WTC11 (cell line): ENCODE data around the gene BTNL9. TPM values are rescaled to one million over a fixed set of nuclear protein-coding genes. Genes with fewer than 3 reads are reported as not detected.

Experiments
- ATAC-seq: fragments of 200-7000 bp; cut with Tn5 transposase; 2 replicates; pipeline ENCODE4 v1.10.0; 2021; ENCODE audit warnings: mild to moderate bottlenecking, moderate library complexity
- CTCF ChIA-PET: fragments of 300-600 bp; sonication (Branson Sonifier 250); formaldehyde crosslinking; loops from one replicate; lab custom pipeline; 2021; ENCODE audit warnings: antibody characterized with exemption; lab: Charles Lee
- POLR2A ChIA-PET: fragments of 350-600 bp; sonication (Branson Sonifier 250); formaldehyde crosslinking; loops from one replicate; lab custom pipeline; 2021; ENCODE audit warnings: antibody characterized with exemption; lab: Charles Lee
- DNase-seq: peaks from one replicate; pipeline ENCODE4 v3.0.0; 2021; ENCODE audit warnings: low spot score
- H3K27ac Mint-ChIP-seq: 2 replicates; pipeline ENCODE4 v1.8.0; 2021; ENCODE audit warnings: mixed read lengths
- H3K27me3 Mint-ChIP-seq: 2 replicates; pipeline ENCODE4 v1.8.0; 2021; ENCODE audit warnings: low read depth, mild to moderate bottlenecking, moderate library complexity, mixed read lengths
- H3K36me3 Mint-ChIP-seq: 2 replicates; pipeline ENCODE4 v1.8.0; 2021; ENCODE audit warnings: mixed read lengths
- H3K4me1 Mint-ChIP-seq: 2 replicates; pipeline ENCODE4 v1.8.0; 2022; ENCODE audit warnings: mixed read lengths
- H3K4me3 Mint-ChIP-seq: 2 replicates; pipeline ENCODE4 v1.8.0; 2021; ENCODE audit warnings: mild to moderate bottlenecking, moderate library complexity, mixed read lengths
- H3K9me3 Mint-ChIP-seq: 2 replicates; pipeline ENCODE4 v1.8.0; 2021; ENCODE audit warnings: mixed read lengths
- GRHL2 ChIP-seq: fragments of 250-450 bp; sonication (Bioruptor Pico); IDR thresholded peaks from 2 replicates; pipeline ENCODE4 v1.8.0; 2022; ENCODE audit warnings: mild to moderate bottlenecking, moderate library complexity; ENCODE audit not compliant: insufficient replicate concordance, severe bottlenecking
- NFYB ChIP-seq: sonication (generic); formaldehyde crosslinking; conservative IDR thresholded peaks from 2 replicates; pipeline ENCODE4 v1.8.0; 2022; ENCODE audit warnings: low read depth, missing genetic modification reagents
- NR2C2 ChIP-seq: sonication (generic); formaldehyde crosslinking; IDR thresholded peaks from 2 replicates; pipeline ENCODE4 v1.8.0; 2022; ENCODE audit warnings: mild to moderate bottlenecking, missing genetic modification reagents
- ZNF138 ChIP-seq: sonication (generic); formaldehyde crosslinking; conservative IDR thresholded peaks from 2 replicates; pipeline ENCODE4 v1.8.1; 2022; ENCODE audit warnings: mild to moderate bottlenecking, moderate library complexity, missing genetic modification reagents
- ZNF512 ChIP-seq: sonication (generic); formaldehyde crosslinking; IDR thresholded peaks from 2 replicates; pipeline ENCODE4 v1.8.1; 2022; ENCODE audit warnings: missing genetic modification reagents, borderline replicate concordance
- total RNA-seq: library from RNA; stranded (reverse); gene quantifications from 3 replicates; pipeline ENCODE4 v1.2.3, GENCODE V29; 2021
- TF ChIP-seq, protein P1 (sequence below): sonication (generic); formaldehyde crosslinking; conservative IDR thresholded peaks from 2 replicates; pipeline ENCODE4 v1.8.1; 2023; ENCODE audit warnings: mild to moderate bottlenecking, low read depth, missing genetic modification reagents, moderate library complexity
- TF ChIP-seq, protein P2 (sequence below): fragments of 250-450 bp; sonication (Bioruptor Pico); IDR thresholded peaks from 2 replicates; pipeline ENCODE4 v1.8.0; 2021; ENCODE audit warnings: mild to moderate bottlenecking
- TF ChIP-seq, protein P3 (sequence below): sonication (generic); formaldehyde crosslinking; IDR thresholded peaks from 2 replicates; pipeline ENCODE4 v1.8.1; 2023; ENCODE audit warnings: mild to moderate bottlenecking, missing genetic modification reagents
- TF ChIP-seq, protein P4 (sequence below): sonication (generic); formaldehyde crosslinking; IDR thresholded peaks from 2 replicates; pipeline ENCODE4 v1.8.0; 2023; ENCODE audit warnings: mild to moderate bottlenecking, missing genetic modification reagents
- TF ChIP-seq, protein P5 (sequence below): sonication (generic); formaldehyde crosslinking; conservative IDR thresholded peaks from 2 replicates; pipeline ENCODE4 v1.8.1; 2022; ENCODE audit warnings: mild to moderate bottlenecking, missing genetic modification reagents

The BTNL9 gene
- total RNA-seq, 1 experiment from 2014 or later: 3.4 TPM

GRCh38 chr5:181028032-181028819, 11.8 kb upstream of the BTNL9 start (continued):
- TF ChIP-seq, protein P1, sequence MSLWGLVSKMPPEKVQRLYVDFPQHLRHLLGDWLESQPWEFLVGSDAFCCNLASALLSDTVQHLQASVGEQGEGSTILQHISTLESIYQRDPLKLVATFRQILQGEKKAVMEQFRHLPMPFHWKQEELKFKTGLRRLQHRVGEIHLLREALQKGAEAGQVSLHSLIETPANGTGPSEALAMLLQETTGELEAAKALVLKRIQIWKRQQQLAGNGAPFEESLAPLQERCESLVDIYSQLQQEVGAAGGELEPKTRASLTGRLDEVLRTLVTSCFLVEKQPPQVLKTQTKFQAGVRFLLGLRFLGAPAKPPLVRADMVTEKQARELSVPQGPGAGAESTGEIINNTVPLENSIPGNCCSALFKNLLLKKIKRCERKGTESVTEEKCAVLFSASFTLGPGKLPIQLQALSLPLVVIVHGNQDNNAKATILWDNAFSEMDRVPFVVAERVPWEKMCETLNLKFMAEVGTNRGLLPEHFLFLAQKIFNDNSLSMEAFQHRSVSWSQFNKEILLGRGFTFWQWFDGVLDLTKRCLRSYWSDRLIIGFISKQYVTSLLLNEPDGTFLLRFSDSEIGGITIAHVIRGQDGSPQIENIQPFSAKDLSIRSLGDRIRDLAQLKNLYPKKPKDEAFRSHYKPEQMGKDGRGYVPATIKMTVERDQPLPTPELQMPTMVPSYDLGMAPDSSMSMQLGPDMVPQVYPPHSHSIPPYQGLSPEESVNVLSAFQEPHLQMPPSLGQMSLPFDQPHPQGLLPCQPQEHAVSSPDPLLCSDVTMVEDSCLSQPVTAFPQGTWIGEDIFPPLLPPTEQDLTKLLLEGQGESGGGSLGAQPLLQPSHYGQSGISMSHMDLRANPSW (CRISPR knock-in tag): no peak
- TF ChIP-seq NFYB (CRISPR knock-in tag) (no peak), GRHL2 (CRISPR knock-in tag) (no peak)
- TF ChIP-seq, protein P2, sequence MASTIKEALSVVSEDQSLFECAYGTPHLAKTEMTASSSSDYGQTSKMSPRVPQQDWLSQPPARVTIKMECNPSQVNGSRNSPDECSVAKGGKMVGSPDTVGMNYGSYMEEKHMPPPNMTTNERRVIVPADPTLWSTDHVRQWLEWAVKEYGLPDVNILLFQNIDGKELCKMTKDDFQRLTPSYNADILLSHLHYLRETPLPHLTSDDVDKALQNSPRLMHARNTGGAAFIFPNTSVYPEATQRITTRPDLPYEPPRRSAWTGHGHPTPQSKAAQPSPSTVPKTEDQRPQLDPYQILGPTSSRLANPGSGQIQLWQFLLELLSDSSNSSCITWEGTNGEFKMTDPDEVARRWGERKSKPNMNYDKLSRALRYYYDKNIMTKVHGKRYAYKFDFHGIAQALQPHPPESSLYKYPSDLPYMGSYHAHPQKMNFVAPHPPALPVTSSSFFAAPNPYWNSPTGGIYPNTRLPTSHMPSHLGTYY (CRISPR knock-in tag): no peak
- TF ChIP-seq, protein P3, sequence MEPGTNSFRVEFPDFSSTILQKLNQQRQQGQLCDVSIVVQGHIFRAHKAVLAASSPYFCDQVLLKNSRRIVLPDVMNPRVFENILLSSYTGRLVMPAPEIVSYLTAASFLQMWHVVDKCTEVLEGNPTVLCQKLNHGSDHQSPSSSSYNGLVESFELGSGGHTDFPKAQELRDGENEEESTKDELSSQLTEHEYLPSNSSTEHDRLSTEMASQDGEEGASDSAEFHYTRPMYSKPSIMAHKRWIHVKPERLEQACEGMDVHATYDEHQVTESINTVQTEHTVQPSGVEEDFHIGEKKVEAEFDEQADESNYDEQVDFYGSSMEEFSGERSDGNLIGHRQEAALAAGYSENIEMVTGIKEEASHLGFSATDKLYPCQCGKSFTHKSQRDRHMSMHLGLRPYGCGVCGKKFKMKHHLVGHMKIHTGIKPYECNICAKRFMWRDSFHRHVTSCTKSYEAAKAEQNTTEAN (CRISPR knock-in tag): no peak

DNA sequence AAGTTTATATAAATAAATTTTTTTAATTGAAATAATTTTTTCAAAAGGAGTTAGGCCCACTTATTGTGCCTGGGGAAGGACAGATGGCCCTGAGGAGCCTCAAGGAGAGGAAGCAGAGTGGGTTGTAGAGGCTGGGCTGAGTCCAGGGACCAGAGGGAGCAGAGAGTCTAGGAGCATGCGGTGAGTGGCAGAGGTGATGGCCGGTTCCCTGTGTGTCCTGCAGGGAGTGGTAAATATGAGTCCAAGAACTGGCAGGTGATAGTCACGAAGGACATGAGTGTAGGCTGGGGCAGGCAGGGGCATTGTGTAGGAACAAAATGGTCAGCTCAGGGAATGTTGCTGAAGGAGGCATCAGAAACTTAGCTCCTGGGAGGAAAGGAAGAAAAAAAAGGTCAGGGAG, 8.3 kb upstream of the BTNL9 start:
- CTCF ChIA-PET: no interaction called here

More for the DNA sequence above, 8.3 kb upstream of the BTNL9 start:
- POLR2A ChIA-PET: no interaction called here
- Mint-ChIP-seq H3K9me3 (peaks cover 20% of the 10 kb centered on the region), H3K27ac (no peak overlapping the region), H3K4me3 (no peak overlapping the region), H3K4me1 (peaks cover 24% of the 10 kb centered on the region), H3K27me3 (peaks cover 7% of the 10 kb centered on the region), H3K36me3 (0 out of 2 replicates have a peak, but pooled peaks cover 2% of the 10 kb centered on the region)
- TF ChIP-seq, protein P4, sequence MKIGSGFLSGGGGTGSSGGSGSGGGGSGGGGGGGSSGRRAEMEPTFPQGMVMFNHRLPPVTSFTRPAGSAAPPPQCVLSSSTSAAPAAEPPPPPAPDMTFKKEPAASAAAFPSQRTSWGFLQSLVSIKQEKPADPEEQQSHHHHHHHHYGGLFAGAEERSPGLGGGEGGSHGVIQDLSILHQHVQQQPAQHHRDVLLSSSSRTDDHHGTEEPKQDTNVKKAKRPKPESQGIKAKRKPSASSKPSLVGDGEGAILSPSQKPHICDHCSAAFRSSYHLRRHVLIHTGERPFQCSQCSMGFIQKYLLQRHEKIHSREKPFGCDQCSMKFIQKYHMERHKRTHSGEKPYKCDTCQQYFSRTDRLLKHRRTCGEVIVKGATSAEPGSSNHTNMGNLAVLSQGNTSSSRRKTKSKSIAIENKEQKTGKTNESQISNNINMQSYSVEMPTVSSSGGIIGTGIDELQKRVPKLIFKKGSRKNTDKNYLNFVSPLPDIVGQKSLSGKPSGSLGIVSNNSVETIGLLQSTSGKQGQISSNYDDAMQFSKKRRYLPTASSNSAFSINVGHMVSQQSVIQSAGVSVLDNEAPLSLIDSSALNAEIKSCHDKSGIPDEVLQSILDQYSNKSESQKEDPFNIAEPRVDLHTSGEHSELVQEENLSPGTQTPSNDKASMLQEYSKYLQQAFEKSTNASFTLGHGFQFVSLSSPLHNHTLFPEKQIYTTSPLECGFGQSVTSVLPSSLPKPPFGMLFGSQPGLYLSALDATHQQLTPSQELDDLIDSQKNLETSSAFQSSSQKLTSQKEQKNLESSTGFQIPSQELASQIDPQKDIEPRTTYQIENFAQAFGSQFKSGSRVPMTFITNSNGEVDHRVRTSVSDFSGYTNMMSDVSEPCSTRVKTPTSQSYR (CRISPR knock-in tag): no peak
- TF ChIP-seq ZNF512 (CRISPR knock-in tag) (no peak), ZNF138 (CRISPR knock-in tag) (no peak), GRHL2 (CRISPR knock-in tag) (no peak), NR2C2 (no peak)
- TF ChIP-seq, protein P5, sequence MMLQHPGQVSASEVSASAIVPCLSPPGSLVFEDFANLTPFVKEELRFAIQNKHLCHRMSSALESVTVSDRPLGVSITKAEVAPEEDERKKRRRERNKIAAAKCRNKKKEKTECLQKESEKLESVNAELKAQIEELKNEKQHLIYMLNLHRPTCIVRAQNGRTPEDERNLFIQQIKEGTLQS (CRISPR knock-in tag): no peak
- TF ChIP-seq, protein P2 (CRISPR knock-in tag): no peak
- DNase-seq (no peak), ATAC-seq (no peak)
